Neural cell (in vitro differentiated cells): ENCODE measurements around the gene EYA2. TPM values are rescaled to one million over a fixed set of nuclear protein-coding genes. Genes with fewer than 3 reads are reported as not detected.

Source experiments
- H2AFZ ChIP-seq: fragments of 200-600, 300-800 bp; sonication (generic), shearing (Covaris generic); 2 replicates; pipeline ENCODE4 v1.6.0; 2014; ENCODE audit warnings: low read depth, mild to moderate bottlenecking, antibody characterized with exemption, low read length, moderate library complexity
- H3F3A ChIP-seq: fragments of 200-600 bp; shearing (Covaris generic); 2 replicates; pipeline ENCODE4 v1.6.1; 2016; ENCODE audit warnings: mild to moderate bottlenecking, moderate library complexity, mixed read lengths, antibody characterized with exemption, low read length; ENCODE audit not compliant: insufficient read depth, poor library complexity, severe bottlenecking
- H3K27ac ChIP-seq: fragments of 200-600, 300-800 bp; sonication (generic), shearing (Covaris generic); 2 replicates; pipeline ENCODE4 v1.5.1; 2014; ENCODE audit warnings: mild to moderate bottlenecking, low read length, moderate library complexity
- H3K27me3 ChIP-seq: fragments of 300-800, 200-600 bp; sonication (generic), shearing (Covaris generic); 2 replicates; pipeline ENCODE4 v1.6.0; 2014; ENCODE audit warnings: mild to moderate bottlenecking, low read depth, low read length, moderate library complexity; ENCODE audit not compliant: insufficient read depth
- H3K36me3 ChIP-seq: fragments of 300-800, 200-600 bp; sonication (generic), shearing (Covaris generic); 2 replicates; pipeline ENCODE4 v1.5.1; 2014; ENCODE audit warnings: mild to moderate bottlenecking, antibody characterized with exemption, low read length, moderate library complexity; ENCODE audit not compliant: insufficient read depth
- H3K4me2 ChIP-seq: fragments of 300-800, 200-600 bp; sonication (generic), shearing (Covaris generic); 2 replicates; pipeline ENCODE4 v1.6.0; 2014; ENCODE audit warnings: mild to moderate bottlenecking, low read length
- H3K4me3 ChIP-seq: fragments of 300-800, 200-600 bp; sonication (generic), shearing (Covaris generic); 2 replicates; pipeline ENCODE4 v1.5.1; 2014; ENCODE audit warnings: mild to moderate bottlenecking, low read length, moderate library complexity
- H3K79me2 ChIP-seq: fragments of 200-600 bp; shearing (Covaris generic); replicated peaks from 2 replicates; pipeline ENCODE4 v1.6.0; 2014; ENCODE audit warnings: mild to moderate bottlenecking, low read length, moderate library complexity; ENCODE audit not compliant: insufficient read depth
- H3K9ac ChIP-seq: fragments of 300-800, 200-600 bp; sonication (generic), shearing (Covaris generic); 2 replicates; pipeline ENCODE4 v1.6.1; 2016; ENCODE audit warnings: mild to moderate bottlenecking, low read length, mixed read lengths
- H3K9me2 ChIP-seq: fragments of 200-600 bp; shearing (Covaris generic); 2 replicates; pipeline ENCODE4 v1.6.1; 2016; ENCODE audit warnings: mild to moderate bottlenecking, low read length, mixed read lengths; ENCODE audit not compliant: insufficient read depth
- H3K9me3 ChIP-seq: fragments of 200-600, 300-800 bp; sonication (generic), shearing (Covaris generic); 2 replicates; pipeline ENCODE4 v1.6.1; 2016; ENCODE audit warnings: mild to moderate bottlenecking, mixed run types, low read length, moderate library complexity, mixed read lengths
- H4K20me1 ChIP-seq: fragments of 200-600 bp; shearing (Covaris generic); 2 replicates; pipeline ENCODE4 v1.6.1; 2016; ENCODE audit warnings: mild to moderate bottlenecking, mixed run types; ENCODE audit not compliant: insufficient read depth
- CTCF ChIP-seq: fragments of 450-650 bp; IDR thresholded peaks from 2 replicates; pipeline ENCODE4 v1.5.1; 2014; ENCODE audit warnings: antibody characterized with exemption, mild to moderate bottlenecking, moderate library complexity; ENCODE audit not compliant: poor library complexity, severe bottlenecking
- EP300 ChIP-seq: fragments of 450-650 bp; conservative IDR thresholded peaks from 2 replicates; pipeline ENCODE4 v1.6.1; 2014; ENCODE audit warnings: antibody characterized with exemption, mild to moderate bottlenecking, moderate library complexity; ENCODE audit not compliant: poor library complexity, severe bottlenecking
- EZH2 ChIP-seq: fragments of 200-600, 300-800 bp; shearing (Covaris generic), sonication (generic); IDR thresholded peaks from 2 replicates; pipeline ENCODE4 v1.6.1; 2014; ENCODE audit warnings: antibody characterized with exemption, low read length, borderline replicate concordance, mild to moderate bottlenecking; ENCODE audit not compliant: insufficient read depth, poor library complexity, severe bottlenecking
- MXI1 ChIP-seq: fragments of 450-650 bp; conservative IDR thresholded peaks from 2 replicates; pipeline ENCODE4 v1.6.1; 2014; ENCODE audit warnings: antibody characterized with exemption, mild to moderate bottlenecking; ENCODE audit not compliant: poor library complexity, severe bottlenecking
- POLR2AphosphoS5 ChIP-seq: IDR thresholded peaks from 2 replicates; pipeline ENCODE4 v1.6.1; 2012
- RAD21 ChIP-seq: fragments of 450-650 bp; conservative IDR thresholded peaks from 2 replicates; pipeline ENCODE4 v1.6.1; 2014; ENCODE audit warnings: antibody characterized with exemption, mild to moderate bottlenecking, moderate library complexity
- REST ChIP-seq: IDR thresholded peaks from 2 replicates; pipeline ENCODE4 v1.6.1; 2012; ENCODE audit warnings: borderline replicate concordance
- SMC3 ChIP-seq: fragments of 450-650 bp; conservative IDR thresholded peaks from 2 replicates; pipeline ENCODE4 v1.6.1; 2014; ENCODE audit warnings: antibody characterized with exemption, mild to moderate bottlenecking, moderate library complexity; ENCODE audit not compliant: poor library complexity
- TAF1 ChIP-seq: IDR thresholded peaks from 2 replicates; pipeline ENCODE4 v1.6.1; 2012; ENCODE audit warnings: low read depth
- polyA plus RNA-seq: library from polyadenylated mRNA; depleted of rRNA; stranded (reverse); fragments of >200 nt; gene quantifications from 2 replicates; pipeline ENCODE4 v1.2.3, GENCODE V29; 2014

EYA2 gene
- polyA plus RNA-seq, 1 donor from 2014 or later, result 0.88 TPM

DNA sequence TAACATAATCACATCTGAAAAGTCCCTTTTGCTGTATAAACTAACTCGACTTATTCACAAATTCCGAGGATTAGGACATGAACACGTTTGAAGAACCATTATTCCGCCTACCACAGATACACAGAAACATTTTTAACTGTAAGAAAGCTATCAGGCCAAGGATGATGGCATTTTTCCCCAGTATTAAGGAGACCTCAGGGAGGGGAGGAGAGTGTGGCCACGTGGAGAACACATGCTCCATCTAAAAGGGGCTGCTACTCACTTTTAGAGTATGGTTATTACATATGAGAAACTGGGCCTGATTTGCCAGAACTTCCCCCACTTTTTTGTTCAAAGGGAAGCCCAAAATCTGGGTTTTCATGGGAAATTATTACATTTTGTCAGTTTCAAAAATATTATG lies 153.4 kb downstream of the EYA2 start:
- no peak for TF ChIP-seq POLR2AphosphoS5
- TF ChIP-seq SMC3, result no peak
- TF ChIP-seq EZH2, result no peak
- TF ChIP-seq EP300, result no peak
- TF ChIP-seq CTCF, result no peak
- TF ChIP-seq RAD21, result no peak
- TF ChIP-seq REST, result no peak
- no peak for TF ChIP-seq TAF1
- TF ChIP-seq MXI1, result no peak
- no peak overlapping the region for H3K27ac ChIP-seq
- H3K36me3 ChIP-seq, result no peaks in the 10 kb centered on the region

GRCh38 chr20:47049771-47050170 lies 155.1 kb downstream of the EYA2 start:
- no peaks in the 10 kb centered on the region for H3K79me2 ChIP-seq
- H3K9me3 ChIP-seq, result no peaks in the 10 kb centered on the region
- H3K36me3 ChIP-seq, result no peaks in the 10 kb centered on the region
- no peaks in the 10 kb centered on the region for H3K9me2 ChIP-seq
- no peak overlapping the region for H2AFZ ChIP-seq
- no peak overlapping the region for H3K27ac ChIP-seq
- H3K27me3 ChIP-seq, result no peaks in the 10 kb centered on the region
- H3K9ac ChIP-seq, result no peak overlapping the region
- H3F3A ChIP-seq, result no peaks in the 10 kb centered on the region
- H3K4me2 ChIP-seq, result no peak overlapping the region
- TF ChIP-seq MXI1 (no peak), POLR2AphosphoS5 (no peak), EP300 (no peak), REST (no peak), RAD21 (no peak), CTCF (no peak), SMC3 (no peak), TAF1 (no peak), EZH2 (no peak)
- no peak overlapping the region for H3K4me3 ChIP-seq
- no peaks in the 10 kb centered on the region for H4K20me1 ChIP-seq

More for the DNA sequence above, 153.4 kb downstream of the EYA2 start:
- no peak overlapping the region for H2AFZ ChIP-seq
- H3K4me2 ChIP-seq, result no peak overlapping the region
- no peaks in the 10 kb centered on the region for H4K20me1 ChIP-seq
- H3K4me3 ChIP-seq, result no peak overlapping the region
- H3F3A ChIP-seq, result no peaks in the 10 kb centered on the region
- H3K27me3 ChIP-seq, result no peaks in the 10 kb centered on the region
- no peaks in the 10 kb centered on the region for H3K9me3 ChIP-seq
- no peaks in the 10 kb centered on the region for H3K9me2 ChIP-seq
- H3K79me2 ChIP-seq, result no peaks in the 10 kb centered on the region
- H3K9ac ChIP-seq, result no peak overlapping the region
